ENCODE measurements around the gene CMPK2. TPM values are rescaled to one million over a fixed set of nuclear protein-coding genes. Genes with fewer than 3 reads are reported as not detected.

CMPK2 gene
- total and polyA plus RNA-seq, 4 donors: 2.9 to 41.7 (median 4.2) TPM

- Histone ChIP-seq H3K4me3 (ENCODE audit: low read depth in 1 of 3, low read length in 3 of 3) (no peak overlapping the region), H3K36me3 (ENCODE audit: control insufficient read depth in 4 of 4, insufficient read depth in 3 of 4, low read depth in 1 of 4, low read length in 3 of 4) (no peaks in the 10 kb centered on the region), H3K9me3 (ENCODE audit: control insufficient read depth in 4 of 4, low read length in 3 of 4) (peaks cover 0 to 16% (median 7%) of the 10 kb centered on the region in 4 donors), H3K4me1 (ENCODE audit: control insufficient read depth in 4 of 4, insufficient read depth in 4 of 4, low read length in 3 of 4) (no peaks in the 10 kb centered on the region), H3K27ac (ENCODE audit: low read depth in 1 of 2, low read length in 2 of 2) (no peak overlapping the region), H3K27me3 (ENCODE audit: control insufficient read depth in 4 of 4, insufficient read depth in 4 of 4, low read length in 3 of 4) (no peaks in the 10 kb centered on the region), H3K9ac (ENCODE audit: low read depth in 1 of 2, low read length in 2 of 2) (no peak overlapping the region)
- no peak for DNase-seq (ENCODE audit: low spot score)
- 89% methylated on average over 2 of the region's 2 CpGs for WGBS
- no peak for TF ChIP-seq JUND (IDR thresholded peaks at IDR 0.05)
- TF ChIP-seq REST (IDR thresholded peaks at IDR 0.05): no peak
- no peak for TF ChIP-seq EGR1 (IDR thresholded peaks at IDR 0.05; ENCODE audit: low read depth in 2 of 2)
- no peak for TF ChIP-seq SP1 (IDR thresholded peaks at IDR 0.05)
- TF ChIP-seq RAD21 (IDR thresholded peaks at IDR 0.05): no peak
- TF ChIP-seq FOXA1 (IDR thresholded peaks at IDR 0.05): no peak
- no peak for TF ChIP-seq YY1 (IDR thresholded peaks at IDR 0.05)
- no peak for TF ChIP-seq HNF4A (conservative IDR thresholded peaks at IDR 0.05)
- TF ChIP-seq FOXA2 (IDR thresholded peaks at IDR 0.05): no peak
- TF ChIP-seq ATF3 (IDR thresholded peaks at IDR 0.05): no peak
- no peak for TF ChIP-seq TAF1 (conservative IDR thresholded peaks at IDR 0.05)
- no peak for TF ChIP-seq HNF4G (IDR thresholded peaks at IDR 0.05)
- TF ChIP-seq ZBTB33 (IDR thresholded peaks at IDR 0.05): no peak
- TF ChIP-seq GABPA (IDR thresholded peaks at IDR 0.05 in 1 of 2, conservative IDR thresholded peaks at IDR 0.05 in 1 of 2): no peak
- no peak for TF ChIP-seq RXRA (IDR thresholded peaks at IDR 0.05)
- no peak for TF ChIP-seq MAX (IDR thresholded peaks at IDR 0.05)
Observed at GRCh38 chr2:6833300-6833604, 32.5 kb downstream of the CMPK2 start.

- WGBS: 73% methylated on average over 2 of the region's 2 CpGs
- no peak for DNase-seq (ENCODE audit: low spot score)
- TF ChIP-seq TAF1 (conservative IDR thresholded peaks at IDR 0.05) (no peak), CTCF (IDR thresholded peaks at IDR 0.05; ENCODE audit: low read depth, low read length, missing input control) (no peak), SP1 (IDR thresholded peaks at IDR 0.05) (no peak), FOXA1 (IDR thresholded peaks at IDR 0.05) (no peak), FOXA2 (IDR thresholded peaks at IDR 0.05) (no peak), ATF3 (IDR thresholded peaks at IDR 0.05) (no peak), JUND (IDR thresholded peaks at IDR 0.05) (no peak), MAX (IDR thresholded peaks at IDR 0.05) (no peak), RAD21 (IDR thresholded peaks at IDR 0.05) (no peak), GABPA (IDR thresholded peaks at IDR 0.05 in 1 of 2, conservative IDR thresholded peaks at IDR 0.05 in 1 of 2) (no peak), HNF4G (IDR thresholded peaks at IDR 0.05) (no peak), EGR1 (IDR thresholded peaks at IDR 0.05; ENCODE audit: low read depth in 2 of 2) (no peak), NR2F2 (IDR thresholded peaks at IDR 0.05) (no peak), RXRA (IDR thresholded peaks at IDR 0.05) (no peak), ZBTB33 (IDR thresholded peaks at IDR 0.05) (no peak)
Observed at GRCh38 chr2:6832596-6833299, 33.0 kb downstream of the CMPK2 start.

More at GRCh38 chr2:6832596-6833299, 33.0 kb downstream of the CMPK2 start:
- H3K4me1 ChIP-seq (ENCODE audit: control insufficient read depth in 4 of 4, insufficient read depth in 4 of 4, low read length in 3 of 4): no peaks in the 10 kb centered on the region
- H3K9ac ChIP-seq (ENCODE audit: low read depth in 1 of 2, low read length in 2 of 2): no peak overlapping the region
- H3K27me3 ChIP-seq (ENCODE audit: control insufficient read depth in 4 of 4, insufficient read depth in 4 of 4, low read length in 3 of 4): no peaks in the 10 kb centered on the region
- H3K36me3 ChIP-seq (ENCODE audit: control insufficient read depth in 4 of 4, insufficient read depth in 3 of 4, low read depth in 1 of 4, low read length in 3 of 4): no peaks in the 10 kb centered on the region
- peaks cover 0 to 16% (median 5%) of the 10 kb centered on the region in 4 donors for H3K9me3 ChIP-seq (ENCODE audit: control insufficient read depth in 4 of 4, low read length in 3 of 4)
- H3K27ac ChIP-seq (ENCODE audit: low read depth in 1 of 2, low read length in 2 of 2): no peak overlapping the region
- no peak overlapping the region for H3K4me3 ChIP-seq (ENCODE audit: low read depth in 1 of 3, low read length in 3 of 3)

Measured in liver (tissue), 9 donors.